Endodermal cell (in vitro differentiated cells): ENCODE measurements around the gene ARID1A. TPM values are rescaled to one million over a fixed set of nuclear protein-coding genes. Genes with fewer than 3 reads are reported as not detected.
A peak's percentile ranks its signal among the peaks of the same experiment; 100 is the strongest.
"Not testable (repeated sequence)": the region's sequence is repeated elsewhere in the genome, so short reads cannot be mapped to it uniquely, and the experiment has no call there.

Experiments
- DNase-seq: peaks from one replicate; pipeline ENCODE4 v3.0.0-alpha.2; 2017
- H3K27ac ChIP-seq: 2 replicates; pipeline ENCODE4 v1.5.1; 2013; ENCODE audit warnings: mild to moderate bottlenecking, low read depth, low read length, moderate library complexity
- H3K27me3 ChIP-seq: 2 replicates; pipeline ENCODE4 v1.6.1; 2013; ENCODE audit warnings: mild to moderate bottlenecking, low read length, moderate library complexity; ENCODE audit not compliant: insufficient read depth, control insufficient read depth, poor library complexity, severe bottlenecking
- H3K36me3 ChIP-seq: 2 replicates; pipeline ENCODE4 v1.7.0; 2013; ENCODE audit warnings: mild to moderate bottlenecking, low read length, moderate library complexity; ENCODE audit not compliant: control insufficient read depth, insufficient read depth
- H3K4me1 ChIP-seq: one replicate; pipeline ENCODE4 v1.7.0; 2013; ENCODE audit warnings: low read length; ENCODE audit not compliant: control insufficient read depth, insufficient read depth
- H3K4me3 ChIP-seq: 2 replicates; pipeline ENCODE4 v1.5.1; 2013; ENCODE audit warnings: mild to moderate bottlenecking, low read length, moderate library complexity
- H3K9ac ChIP-seq: 2 replicates; pipeline ENCODE4 v1.6.1; 2013; ENCODE audit warnings: mild to moderate bottlenecking, low read length, moderate library complexity; ENCODE audit not compliant: poor library complexity, severe bottlenecking; ENCODE audit errors: extremely low read depth
- H3K9me3 ChIP-seq: 2 replicates; pipeline ENCODE4 v1.6.1; 2013; ENCODE audit warnings: mild to moderate bottlenecking, low read length, moderate library complexity; ENCODE audit not compliant: control insufficient read depth
- H3K27ac Mint-ChIP-seq: 2 replicates; pipeline ENCODE4 v1.8.0; 2020; ENCODE audit warnings: mixed read lengths
- H3K27me3 Mint-ChIP-seq: 2 replicates; pipeline ENCODE4 v1.8.0; 2021; ENCODE audit warnings: mild to moderate bottlenecking, mixed read lengths; ENCODE audit not compliant: insufficient read depth
- H3K36me3 Mint-ChIP-seq: 2 replicates; pipeline ENCODE4 v1.8.0; 2020; ENCODE audit warnings: low read depth, mixed read lengths
- H3K4me1 Mint-ChIP-seq: 2 replicates; pipeline ENCODE4 v1.8.0; 2020; ENCODE audit warnings: mixed read lengths
- H3K4me3 Mint-ChIP-seq: 2 replicates; pipeline ENCODE4 v1.8.0; 2020; ENCODE audit warnings: mild to moderate bottlenecking, moderate library complexity, mixed read lengths
- H3K9me3 Mint-ChIP-seq: 2 replicates; pipeline ENCODE4 v1.8.0; 2020; ENCODE audit warnings: mild to moderate bottlenecking, mixed read lengths
- CTCF ChIP-seq: fragments of 200-600 bp; sonication (generic); conservative IDR thresholded peaks from 2 replicates; pipeline ENCODE4 v1.5.0; 2021; ENCODE audit warnings: antibody characterized with exemption, mild to moderate bottlenecking
- WGBS, 2 experiments: methylation state at CpG; one replicate each; pipeline versions ENCODE4 v1.1.5 to v1.1.7; 2013; ENCODE audit warnings: missing lambda C conversion rate in 2 of 2, mixed read lengths in 1 of 2; ENCODE audit not compliant: insufficient coverage in 1 of 2, insufficient read length in 1 of 2; 5-methylcytosine and 5-hydroxymethylcytosine counted together
- total RNA-seq, 2 donors: library from RNA; stranded (reverse); fragmentation: NEBNext Ultra II Directional in 1 of 2; extraction: Animal tissue kit (Norgen Biotek cat#: 25700) in 1 of 2; gene quantifications; 2 replicates in 1 of 2; 3 replicates in 1 of 2; pipeline ENCODE4 v1.2.1, GENCODE V29; 2021

ARID1A gene
- total RNA-seq, 2 donors from 2014 or later, result 118 to 128 TPM

- Mint-ChIP-seq H3K27ac (no peak overlapping the region), H3K4me3 (no peak overlapping the region)
These were observed 101.8 kb downstream of the ARID1A start for GRCh38 chr1:26797627-26798026.

GRCh38 chr1:26799479-26800142, 103.8 kb downstream of the ARID1A start:
- H3K27ac Mint-ChIP-seq, result peak overlapping the region; percentile 86
- no peaks in the 10 kb centered on the region for H3K4me1 ChIP-seq
- no peak overlapping the region for H3K4me3 ChIP-seq
- H3K36me3 ChIP-seq, result peaks cover 9% of the 10 kb centered on the region
- no peaks in the 10 kb centered on the region for H3K27me3 ChIP-seq
- DNase-seq, result peak; percentile 65
- 79 to 83% methylated on average over 2 to 5 of the region's 5 CpGs for WGBS, 2 experiments
- H3K27ac ChIP-seq, result no peak overlapping the region
- no peak overlapping the region for H3K9ac ChIP-seq
- TF ChIP-seq CTCF, result no peak
- H3K4me1 Mint-ChIP-seq, result peaks cover 23% of the 10 kb centered on the region
- no peaks in the 10 kb centered on the region for H3K9me3 ChIP-seq
- H3K27me3 Mint-ChIP-seq, result no peaks in the 10 kb centered on the region
- peaks cover 19% of the 10 kb centered on the region for H3K9me3 Mint-ChIP-seq
- peaks cover 27% of the 10 kb centered on the region for H3K36me3 Mint-ChIP-seq
- H3K4me3 Mint-ChIP-seq, result no peak overlapping the region

More at GRCh38 chr1:26797627-26798026, 101.8 kb downstream of the ARID1A start:
- Histone ChIP-seq H3K9ac (no peak overlapping the region), H3K36me3 (peaks cover 17% of the 10 kb centered on the region), H3K4me3 (no peak overlapping the region), H3K9me3 (no peaks in the 10 kb centered on the region), H3K27me3 (no peaks in the 10 kb centered on the region), H3K27ac (no peak overlapping the region), H3K4me1 (no peaks in the 10 kb centered on the region)
- Mint-ChIP-seq H3K27me3 (no peaks in the 10 kb centered on the region), H3K36me3 (peaks cover 37% of the 10 kb centered on the region), H3K4me1 (peaks cover 24% of the 10 kb centered on the region), H3K9me3 (peaks cover 15% of the 10 kb centered on the region)
- no peak for TF ChIP-seq CTCF
- no peak for DNase-seq
- 93% methylated on average over 2 of the region's 2 CpGs; no CpG with 5 or more reads in 1 of the 2 experiments for WGBS, 2 experiments

- H3K27me3 Mint-ChIP-seq, H3K4me3 Mint-ChIP-seq, H3K36me3 ChIP-seq, H3K9me3 ChIP-seq, H3K27ac ChIP-seq, H3K4me3 ChIP-seq, DNase-seq, H3K27ac Mint-ChIP-seq, H3K4me1 ChIP-seq, H3K27me3 ChIP-seq, H3K9ac ChIP-seq: not testable (repeated sequence)
- Mint-ChIP-seq H3K9me3 (peaks cover 38% of the 10 kb centered on the region), H3K4me1 (peaks cover 16% of the 10 kb centered on the region), H3K36me3 (peaks cover 11% of the 10 kb centered on the region)
- 96 to 99% methylated on average over 8 to 29 of the region's 36 CpGs for WGBS, 2 experiments
These were observed 108.1 kb downstream of the ARID1A start for GRCh38 chr1:26803932-26804331.
